Activated CD4-positive, alpha-beta T cell treated with anti-CD3 and anti-CD28 coated beads, Interleukin-2, amount 10 ng/mL, durations not matched to agents 24 days and 14 days (primary cell): ENCODE measurements around the gene FXYD1. TPM values are rescaled to one million over a fixed set of nuclear protein-coding genes. Genes with fewer than 3 reads are reported as not detected.
A peak's percentile ranks its signal among the peaks of the same experiment; 100 is the strongest.

Source experiments
- DNase-seq: peaks from one replicate; pipeline ENCODE4 v3.0.0; 2022
- H3K27ac Mint-ChIP-seq: one replicate; pipeline ENCODE4 v1.8.0; 2022; ENCODE audit warnings: mild to moderate bottlenecking, mixed read lengths
- H3K27me3 Mint-ChIP-seq: one replicate; pipeline ENCODE4 v1.8.0; 2022; ENCODE audit warnings: mixed read lengths
- H3K36me3 Mint-ChIP-seq: one replicate; pipeline ENCODE4 v1.8.0; 2022; ENCODE audit warnings: low read depth, mild to moderate bottlenecking, mixed read lengths
- H3K4me1 Mint-ChIP-seq: one replicate; pipeline ENCODE4 v1.8.0; 2021; ENCODE audit warnings: mixed read lengths
- H3K4me3 Mint-ChIP-seq: one replicate; pipeline ENCODE4 v1.8.0; 2022; ENCODE audit warnings: mild to moderate bottlenecking, moderate library complexity, mixed read lengths
- H3K9me3 Mint-ChIP-seq: one replicate; pipeline ENCODE4 v1.8.0; 2021; ENCODE audit warnings: mixed read lengths
- intact Hi-C: fragments of 100-400 bp; cut with micrococcal nuclease; formaldehyde crosslinking; loops from one replicate; pipeline ENCODE4 v1.15.1; 2023
- total RNA-seq: library from RNA; stranded (reverse); gene quantifications from 2 replicates; pipeline ENCODE4 v1.2.3, GENCODE V29; 2022

Gene FXYD1
- total RNA-seq, result 0.79 TPM in 1 of 2 replicates, not detected in the other

- H3K27ac Mint-ChIP-seq, result no peak within 1 kb of the TSS
- peaks cover 12% of the 10 kb centered on the region for H3K27me3 Mint-ChIP-seq
- no peak within 1 kb of the TSS for H3K4me3 Mint-ChIP-seq
- intact Hi-C loops, result no loop called here
- DNase-seq, result no peak
- no peaks in the 10 kb centered on the region for H3K9me3 Mint-ChIP-seq
- no peaks in the 10 kb centered on the region for H3K36me3 Mint-ChIP-seq
- H3K4me1 Mint-ChIP-seq, result peaks cover 23% of the 10 kb centered on the region
Observed at GRCh38 chr19:35138305-35138892, at the start of gene FXYD1. Gene FXYD1, plus strand, starts transcription at chr19:35138824. Its CDS starts 1,256 bp downstream, at chr19:35140080.

GRCh38 chr19:35089554-35089953 lies 49.1 kb upstream of the FXYD1 start:
- DNase-seq, result no peak
- intact Hi-C loops, result no loop called here
- H3K36me3 Mint-ChIP-seq, result no peaks in the 10 kb centered on the region
- H3K4me1 Mint-ChIP-seq, result no peaks in the 10 kb centered on the region
- H3K4me3 Mint-ChIP-seq, result no peak overlapping the region
- no peaks in the 10 kb centered on the region for H3K9me3 Mint-ChIP-seq
- peaks cover 5% of the 10 kb centered on the region for H3K27me3 Mint-ChIP-seq
- H3K27ac Mint-ChIP-seq, result no peak overlapping the region

- H3K4me1 Mint-ChIP-seq, result no peaks in the 10 kb centered on the region
- intact Hi-C loops, result loop anchor here (1.0 kb wide), 1 partner anchor 23 kb away; no protein-coding TSS in a partner anchor
Observed at GRCh38 chr19:35090160-35090505, 48.5 kb upstream of the FXYD1 start.

GRCh38 chr19:35090506-35091214 lies 48.0 kb upstream of the FXYD1 start:
- Mint-ChIP-seq H3K36me3 (no peaks in the 10 kb centered on the region), H3K27me3 (peaks cover 5% of the 10 kb centered on the region), H3K9me3 (no peaks in the 10 kb centered on the region), H3K27ac (no peak overlapping the region), H3K4me1 (no peaks in the 10 kb centered on the region), H3K4me3 (no peak overlapping the region)
- intact Hi-C loops, result loop anchor here (1.0 kb wide), 1 partner anchor 23 kb away; no protein-coding TSS in a partner anchor
- DNase-seq, result peak; percentile 77

More at GRCh38 chr19:35090160-35090505, 48.5 kb upstream of the FXYD1 start:
- no peak for DNase-seq
- Mint-ChIP-seq H3K36me3 (no peaks in the 10 kb centered on the region), H3K9me3 (no peaks in the 10 kb centered on the region), H3K4me3 (no peak overlapping the region), H3K27me3 (peaks cover 5% of the 10 kb centered on the region), H3K27ac (no peak overlapping the region)

- peaks cover 5% of the 10 kb centered on the region for H3K27me3 Mint-ChIP-seq
- no peak overlapping the region for H3K27ac Mint-ChIP-seq
- no peak overlapping the region for H3K4me3 Mint-ChIP-seq
- H3K36me3 Mint-ChIP-seq, result no peaks in the 10 kb centered on the region
- no peaks in the 10 kb centered on the region for H3K9me3 Mint-ChIP-seq
- intact Hi-C loops, result no loop called here
- H3K4me1 Mint-ChIP-seq, result no peaks in the 10 kb centered on the region
- DNase-seq, result no peak
Observed at GRCh38 chr19:35093430-35093829, 45.2 kb upstream of the FXYD1 start.

DNA sequence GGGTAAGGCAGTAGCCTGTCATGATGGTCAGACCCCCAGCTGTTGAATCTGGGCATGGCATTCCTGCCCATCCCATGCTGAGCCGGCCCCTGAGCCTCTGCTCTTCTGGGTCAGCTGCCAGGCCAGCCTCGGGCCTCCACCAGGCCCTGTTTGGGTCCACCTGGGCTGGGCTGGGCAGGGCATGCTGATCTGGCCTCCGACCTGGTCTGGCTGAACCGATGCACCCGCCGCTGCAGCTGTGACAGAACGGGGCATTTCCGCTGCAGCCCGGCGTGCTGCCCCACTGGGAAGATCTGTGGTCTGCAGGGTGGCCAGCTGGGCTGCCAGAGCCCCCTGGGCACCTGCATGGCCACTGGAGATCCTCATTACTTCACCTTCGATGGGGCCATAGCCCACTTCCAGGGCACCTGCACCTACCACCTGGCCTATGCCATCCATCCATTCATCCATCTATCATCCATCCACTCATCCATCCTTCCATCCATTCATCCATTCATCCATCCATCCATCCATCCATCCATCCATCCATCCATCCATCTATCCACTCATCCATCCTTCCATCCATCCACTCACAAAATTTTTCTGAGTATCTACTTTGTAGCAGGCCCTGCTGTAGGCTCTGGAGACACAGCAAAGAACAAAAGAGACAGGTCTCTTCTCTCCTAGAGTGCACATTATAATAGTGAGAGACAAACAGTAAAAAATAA lies 44.5 kb upstream of the FXYD1 start:
- no peak for DNase-seq
- peaks cover 5% of the 10 kb centered on the region for H3K27me3 Mint-ChIP-seq
- no peaks in the 10 kb centered on the region for H3K9me3 Mint-ChIP-seq
- intact Hi-C loops, result no loop called here
- H3K4me1 Mint-ChIP-seq, result no peaks in the 10 kb centered on the region
- H3K27ac Mint-ChIP-seq, result no peak overlapping the region
- H3K4me3 Mint-ChIP-seq, result no peak overlapping the region
- H3K36me3 Mint-ChIP-seq, result no peaks in the 10 kb centered on the region

- no peak for DNase-seq
- Mint-ChIP-seq H3K4me1 (no peaks in the 10 kb centered on the region), H3K27me3 (peaks cover 5% of the 10 kb centered on the region), H3K4me3 (no peak overlapping the region), H3K27ac (no peak overlapping the region), H3K36me3 (no peaks in the 10 kb centered on the region), H3K9me3 (no peaks in the 10 kb centered on the region)
- intact Hi-C loops, result no loop called here
Observed at GRCh38 chr19:35094656-35095055, 44.0 kb upstream of the FXYD1 start.

- Mint-ChIP-seq H3K36me3 (no peaks in the 10 kb centered on the region), H3K4me3 (no peak overlapping the region), H3K27ac (no peak overlapping the region), H3K9me3 (no peaks in the 10 kb centered on the region), H3K27me3 (peaks cover 2% of the 10 kb centered on the region), H3K4me1 (no peaks in the 10 kb centered on the region)
- DNase-seq, result no peak
- intact Hi-C loops, result no loop called here
Observed at GRCh38 chr19:35095667-35096368, 42.8 kb upstream of the FXYD1 start.

GRCh38 chr19:35098413-35099049 lies 40.1 kb upstream of the FXYD1 start:
- intact Hi-C loops, result no loop called here
- Mint-ChIP-seq H3K9me3 (no peaks in the 10 kb centered on the region), H3K4me1 (no peaks in the 10 kb centered on the region), H3K36me3 (no peaks in the 10 kb centered on the region), H3K27ac (no peak overlapping the region), H3K27me3 (peaks cover 2% of the 10 kb centered on the region), H3K4me3 (no peak overlapping the region)
- no peak for DNase-seq

DNA sequence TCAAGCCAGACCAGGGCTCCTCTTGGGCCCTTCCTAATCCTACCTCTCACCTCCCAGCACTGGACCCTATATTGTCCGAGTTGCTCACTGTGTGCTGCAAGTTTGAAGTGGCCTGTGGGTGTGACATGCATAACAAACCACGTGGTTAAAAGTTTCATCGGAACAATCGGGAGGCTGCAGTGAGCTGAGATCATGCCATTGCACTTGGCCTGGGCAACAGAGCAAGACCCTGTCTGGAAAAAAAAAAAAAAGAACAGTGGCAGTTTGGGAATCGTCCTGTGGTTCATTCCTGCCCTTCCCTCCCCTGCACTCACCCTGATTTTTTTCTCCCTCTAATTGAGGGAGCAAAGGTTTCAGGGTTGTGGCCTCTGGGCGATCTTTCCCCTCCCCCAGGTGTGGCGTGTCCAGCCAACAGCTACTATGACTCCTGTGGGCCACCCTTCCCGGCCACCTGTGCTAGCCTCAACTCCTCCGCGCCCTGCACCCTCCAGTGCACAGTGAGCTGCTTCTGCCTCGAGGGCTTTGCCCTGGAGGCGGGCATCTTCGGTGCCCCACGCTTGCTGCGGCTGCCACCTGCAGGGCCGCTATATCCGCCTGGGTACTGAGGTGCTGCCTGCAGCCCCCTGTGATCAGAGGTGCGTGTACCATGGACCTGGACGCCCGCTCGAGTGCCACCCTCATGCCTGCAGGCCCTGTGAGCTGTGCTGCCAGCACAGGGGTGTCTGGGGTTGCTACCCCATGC lies 39.3 kb upstream of the FXYD1 start:
- Mint-ChIP-seq H3K27me3 (peaks cover under 1% of the 10 kb centered on the region), H3K9me3 (no peaks in the 10 kb centered on the region), H3K4me3 (no peak overlapping the region), H3K4me1 (no peaks in the 10 kb centered on the region), H3K27ac (no peak overlapping the region), H3K36me3 (no peaks in the 10 kb centered on the region)
- no peak for DNase-seq
- intact Hi-C loops, result no loop called here

GRCh38 chr19:35099897-35100275 lies 38.7 kb upstream of the FXYD1 start:
- intact Hi-C loops, result no loop called here

GRCh38 chr19:35100588-35101533 lies 37.8 kb upstream of the FXYD1 start:
- H3K27ac Mint-ChIP-seq, result no peak overlapping the region
- no peaks in the 10 kb centered on the region for H3K27me3 Mint-ChIP-seq
- no peaks in the 10 kb centered on the region for H3K4me1 Mint-ChIP-seq
- intact Hi-C loops, result no loop called here
- H3K4me3 Mint-ChIP-seq, result no peak overlapping the region
- H3K9me3 Mint-ChIP-seq, result no peaks in the 10 kb centered on the region
- DNase-seq, result no peak
- H3K36me3 Mint-ChIP-seq, result no peaks in the 10 kb centered on the region

More at GRCh38 chr19:35099897-35100275, 38.7 kb upstream of the FXYD1 start:
- Mint-ChIP-seq H3K4me3 (no peak overlapping the region), H3K27ac (no peak overlapping the region), H3K27me3 (no peaks in the 10 kb centered on the region), H3K9me3 (no peaks in the 10 kb centered on the region), H3K36me3 (no peaks in the 10 kb centered on the region), H3K4me1 (no peaks in the 10 kb centered on the region)
- DNase-seq, result no peak
